DMS153 treated with DMSO at 0.1 percent for 48 hours (cell line): ENCODE data around the gene NIN.
A peak's percentile ranks its signal among the peaks of the same experiment; 100 is the strongest.

Source experiments
- DNase-seq: peaks from one replicate; lab custom pipeline; 2025; ENCODE audit not compliant: unreplicated experiment; lab: John Stamatoyannopoulos, UW

The NIN gene

GRCh38 chr14:50837850-50838470, 7.0 kb upstream of the NIN start:
- no peak for DNase-seq

GRCh38 chr14:50837271-50837670, 6.3 kb upstream of the NIN start:
- no peak for DNase-seq

- DNase-seq, result no peak
Observed at GRCh38 chr14:50836515-50836914, 5.6 kb upstream of the NIN start.

- DNase-seq, result no peak
Observed at GRCh38 chr14:50835280-50835679, 4.3 kb upstream of the NIN start.

GRCh38 chr14:50834802-50835276, 3.9 kb upstream of the NIN start:
- no peak for DNase-seq

GRCh38 chr14:50832935-50833630, 2.1 kb upstream of the NIN start:
- DNase-seq, result no peak

- DNase-seq, result no peak
Observed at GRCh38 chr14:50831726-50832168, 785 bp upstream of the NIN start.

- peak; percentile 19 for DNase-seq
Observed at GRCh38 chr14:50830044-50830931, 674 bp downstream of the NIN start.

GRCh38 chr14:50829489-50830043, 1.4 kb downstream of the NIN start:
- no peak for DNase-seq

- DNase-seq, result no peak
Observed at GRCh38 chr14:50828721-50829488, 2.1 kb downstream of the NIN start.

- no peak for DNase-seq
Observed at GRCh38 chr14:50826681-50827080, 4.3 kb downstream of the NIN start.

- DNase-seq, result no peak
Observed at GRCh38 chr14:50825307-50825706, 5.7 kb downstream of the NIN start.

- DNase-seq, result no peak
Observed at GRCh38 chr14:50823762-50824636, 7.0 kb downstream of the NIN start.

- no peak for DNase-seq
Observed at GRCh38 chr14:50823051-50823761, 7.8 kb downstream of the NIN start.

GRCh38 chr14:50822501-50823042, 8.4 kb downstream of the NIN start:
- DNase-seq, result no peak

- DNase-seq, result no peak
Observed at GRCh38 chr14:50821510-50822464, 9.2 kb downstream of the NIN start.

- DNase-seq, result no peak
Observed at GRCh38 chr14:50820786-50821509, 10.0 kb downstream of the NIN start.
